Esophagus muscularis mucosa (tissue), 4 donors: Measurements from ENCODE around the gene CEP112. TPM values are rescaled to one million over a fixed set of nuclear protein-coding genes. Genes with fewer than 3 reads are reported as not detected.

Source experiments
- DNase-seq: peaks from one replicate; pipeline ENCODE4 v3.0.0-alpha.2; 2017; ENCODE audit errors: extremely low spot score
- H3K27ac ChIP-seq, 4 donors: fragments of 200-600 bp; sonication (generic); replicated peaks in 1 of 4; 1 replicate in 3 of 4; 2 replicates in 1 of 4; pipeline ENCODE4 v1.5.1; 2016 to 2019; ENCODE audit warnings: mild to moderate bottlenecking in 1 of 4
- H3K27me3 ChIP-seq, 4 donors: fragments of 200-600 bp; sonication (generic); one replicate each; pipeline versions ENCODE4 v1.5.1 to v1.6.0; 2016 to 2019
- H3K36me3 ChIP-seq, 4 donors: fragments of 200-600 bp; sonication (generic); one replicate each; pipeline ENCODE4 v1.5.1; 2016 to 2019
- H3K4me1 ChIP-seq, 4 donors: fragments of 200-600 bp; sonication (generic); one replicate each; pipeline ENCODE4 v1.5.1; 2016 to 2019
- H3K4me3 ChIP-seq, 4 donors: fragments of 200-600 bp; sonication (generic); 1 replicate in 2 of 4; 2 replicates in 2 of 4; pipeline ENCODE4 v1.5.1; 2016 to 2019; ENCODE audit warnings: mild to moderate bottlenecking in 4 of 4, moderate library complexity in 1 of 4
- H3K9me3 ChIP-seq, 4 donors: fragments of 200-600 bp; sonication (generic); 1 replicate in 3 of 4; 2 replicates in 1 of 4; pipeline ENCODE4 v1.5.1; 2016 to 2019
- CTCF ChIP-seq, 3 experiments: fragments of 200-600 bp in 2 of 3; fragments of 450-650 bp in 1 of 3; sonication (generic) in 2 of 3; IDR thresholded peaks; one replicate each; pipeline ENCODE4 v1.5.1; 2017 to 2019; ENCODE audit warnings: antibody characterized with exemption in 3 of 3, mild to moderate bottlenecking in 2 of 3, moderate library complexity in 1 of 3
- EP300 ChIP-seq: sonication (generic); formaldehyde crosslinking; IDR thresholded peaks from one replicate; pipeline ENCODE4 v1.6.1; 2017; ENCODE audit warnings: antibody characterized with exemption
- POLR2A ChIP-seq: fragments of 450-650 bp; IDR thresholded peaks from one replicate; pipeline ENCODE4 v1.6.1; 2017; ENCODE audit warnings: antibody characterized with exemption, moderate library complexity, mild to moderate bottlenecking, low read depth
- POLR2AphosphoS5 ChIP-seq, 2 donors: sonication (generic); formaldehyde crosslinking; IDR thresholded peaks; one replicate each; pipeline ENCODE4 v1.6.1; 2017; ENCODE audit warnings: antibody characterized with exemption in 2 of 2
- WGBS: methylation state at CpG from one replicate; pipeline ENCODE4 v1.1.5; 2018; 5-methylcytosine and 5-hydroxymethylcytosine counted together
- intact Hi-C: fragments of 100-400 bp; cut with DNase I; formaldehyde crosslinking; loops from one replicate; pipeline ENCODE4 v1.15.1; 2023
- total RNA-seq, 4 donors: library from RNA; depleted of rRNA; stranded (reverse); fragments of >200 nt; gene quantifications; one replicate each; pipeline versions ENCODE4 v1.1.0 to v1.2.1, GENCODE V29; 2016

CEP112 gene
- total RNA-seq, 4 donors from 2014 or later = 17.0 to 24.7 (median 23.2) TPM

- intact Hi-C loops = no loop called here
- H3K27ac ChIP-seq = no peak overlapping the region
- H3K4me1 ChIP-seq = no peaks in the 10 kb centered on the region
- no peaks in the 10 kb centered on the region for H3K9me3 ChIP-seq
- peaks cover 0 to 19% (median 4%) of the 10 kb centered on the region in 4 donors for H3K36me3 ChIP-seq
- H3K4me3 ChIP-seq = no peak overlapping the region
- no peaks in the 10 kb centered on the region for H3K27me3 ChIP-seq
- no peak for DNase-seq
- TF ChIP-seq CTCF (IDR thresholded peaks at IDR 0.05) = no peak
- no peak for TF ChIP-seq POLR2AphosphoS5 (IDR thresholded peaks at IDR 0.05)
- TF ChIP-seq POLR2A = no peak
- TF ChIP-seq EP300 = no peak
- WGBS = 90% methylated on average over 3 of the region's 3 CpGs
Observed at GRCh38 chr17:66098040-66098439, 93.9 kb downstream of the CEP112 start.

- Histone ChIP-seq H3K4me1 (no peaks in the 10 kb centered on the region), H3K9me3 (peaks cover 0 to 4% (median 2%) of the 10 kb centered on the region in 4 donors), H3K27me3 (no peaks in the 10 kb centered on the region), H3K4me3 (no peak overlapping the region), H3K36me3 (peaks cover 0 to 22% (median 4%) of the 10 kb centered on the region in 4 donors), H3K27ac (no peak overlapping the region)
- DNase-seq = no peak
- intact Hi-C loops = no loop called here
- WGBS = 94% methylated on average over 4 of the region's 4 CpGs
- TF ChIP-seq CTCF (IDR thresholded peaks at IDR 0.05) (no peak), EP300 (no peak), POLR2AphosphoS5 (IDR thresholded peaks at IDR 0.05) (no peak), POLR2A (no peak)
Observed at GRCh38 chr17:66094727-66095126, 97.2 kb downstream of the CEP112 start.

GRCh38 chr17:66091445-66092080, 100.4 kb downstream of the CEP112 start:
- Histone ChIP-seq H3K4me3 (no peak overlapping the region), H3K4me1 (no peaks in the 10 kb centered on the region), H3K36me3 (peaks cover 0 to 29% (median 4%) of the 10 kb centered on the region in 4 donors), H3K27me3 (no peaks in the 10 kb centered on the region), H3K9me3 (peaks cover 0 to 7% (median 5%) of the 10 kb centered on the region in 4 donors), H3K27ac (no peak overlapping the region)
- TF ChIP-seq POLR2A = no peak
- TF ChIP-seq POLR2AphosphoS5 (IDR thresholded peaks at IDR 0.05) = no peak
- TF ChIP-seq EP300 = no peak
- no peak for TF ChIP-seq CTCF (IDR thresholded peaks at IDR 0.05)
- intact Hi-C loops = no loop called here
- WGBS = 92% methylated on average over 3 of the region's 3 CpGs
- DNase-seq = no peak

GRCh38 chr17:66089764-66090163, 102.2 kb downstream of the CEP112 start:
- no peak for TF ChIP-seq EP300
- TF ChIP-seq POLR2A = no peak
- TF ChIP-seq CTCF (IDR thresholded peaks at IDR 0.05) = no peak
- no peak for TF ChIP-seq POLR2AphosphoS5 (IDR thresholded peaks at IDR 0.05)
- DNase-seq = no peak
- no peaks in the 10 kb centered on the region for H3K27me3 ChIP-seq
- 100% methylated on average over 1 of the region's 1 CpG for WGBS
- H3K27ac ChIP-seq = no peak overlapping the region
- H3K36me3 ChIP-seq = peaks cover 0 to 13% (median 0%) of the 10 kb centered on the region in 4 donors
- H3K9me3 ChIP-seq = peaks cover 0 to 7% (median 5%) of the 10 kb centered on the region in 4 donors
- intact Hi-C loops = no loop called here
- no peak overlapping the region for H3K4me3 ChIP-seq
- H3K4me1 ChIP-seq = no peaks in the 10 kb centered on the region

- peaks cover 0 to 10% (median 0%) of the 10 kb centered on the region in 4 donors for H3K36me3 ChIP-seq
- intact Hi-C loops = no loop called here
Observed at GRCh38 chr17:66088173-66088572, 103.8 kb downstream of the CEP112 start.

More at GRCh38 chr17:66088173-66088572, 103.8 kb downstream of the CEP112 start:
- Histone ChIP-seq H3K27ac (no peak overlapping the region), H3K27me3 (no peaks in the 10 kb centered on the region), H3K4me3 (no peak overlapping the region), H3K9me3 (peaks cover 0 to 7% (median 5%) of the 10 kb centered on the region in 4 donors), H3K4me1 (no peaks in the 10 kb centered on the region)
- DNase-seq = no peak
- WGBS = 100% methylated on average over 4 of the region's 4 CpGs
- no peak for TF ChIP-seq POLR2A
- no peak for TF ChIP-seq EP300
- TF ChIP-seq CTCF (IDR thresholded peaks at IDR 0.05) = no peak
